ENCODE results near the gene TBC1D20. TPM values are rescaled to one million over a fixed set of nuclear protein-coding genes. Genes with fewer than 3 reads are reported as not detected.

The TBC1D20 gene
- total and polyA plus RNA-seq, 2 of the 4 experiments (the other 2 are of a cell fraction) = 39.1 to 42.8 TPM

- in situ Hi-C loops (cut with MboI; ENCODE audit: low sequenced_read_pairs) (no loop called here), intact Hi-C loops (cut with micrococcal nuclease) (no loop called here), dilution Hi-C loops (cut with HindIII; ENCODE audit: low sequenced_read_pairs, unreplicated experiment) (no loop called here)
- Histone ChIP-seq H4K91ac (ENCODE audit: insufficient read depth, low read depth, low read length) (no peak overlapping the region), H3K56ac (ENCODE audit: extremely low read depth, insufficient read depth, low read length) (no peak overlapping the region), H3K4me2 (ENCODE audit: low read depth, low read length) (no peak overlapping the region), H3K9me1 (ENCODE audit: insufficient read depth, low read length) (peaks cover 15% of the 10 kb centered on the region), H2AK9ac (replicated peaks; ENCODE audit: low read depth, low read length, poor library complexity) (no peak overlapping the region), H2BK120ac (ENCODE audit: low read depth, low read length) (no peak overlapping the region), H3K4me1 (ENCODE audit: control insufficient read depth, insufficient read depth, low read length) (peaks cover 2% of the 10 kb centered on the region; the same call in 1 of the 2 replicates), H3K4me3 (ENCODE audit: insufficient read depth, low read depth, low read length) (no peak overlapping the region), H3K9me3 (ENCODE audit: control insufficient read depth, insufficient read depth, low read length) (no peaks in the 10 kb centered on the region), H3K23ac (ENCODE audit: low read depth, low read length) (no peak overlapping the region), H2BK20ac (ENCODE audit: low read depth, low read length) (no peak overlapping the region), H4K5ac (ENCODE audit: low read depth, low read length) (no peak overlapping the region), H3K18ac (ENCODE audit: low read depth, low read length) (no peak overlapping the region), H3K14ac (replicated peaks; ENCODE audit: low read depth, low read length) (no peak overlapping the region), H3K27ac (ENCODE audit: insufficient read depth, low read length) (no peak overlapping the region), H2AK5ac (ENCODE audit: low read depth, low read length) (no peak overlapping the region), H3K4ac (ENCODE audit: low read depth, low read length) (no peak overlapping the region), H3K79me1 (ENCODE audit: low read depth in 1 of 2, low read length in 2 of 2) (peaks cover 22 to 65% of the 10 kb centered on the region in 2 experiments), H3K27me3 (ENCODE audit: control insufficient read depth, insufficient read depth, low read length) (no peaks in the 10 kb centered on the region), H2BK15ac (ENCODE audit: low read depth, low read length) (no peak overlapping the region), H4K8ac (ENCODE audit: low read depth in 2 of 2, low read length in 2 of 2) (no peak overlapping the region), H2AFZ (replicated peaks; ENCODE audit: low read length, poor library complexity) (no peak overlapping the region), H2BK5ac (ENCODE audit: low read depth, low read length, poor library complexity, severe bottlenecking) (no peak overlapping the region), H3K36me3 (ENCODE audit: control insufficient read depth, insufficient read depth, low read length) (peaks cover 39% of the 10 kb centered on the region), H4K20me1 (ENCODE audit: insufficient read depth, low read length) (peaks cover 68% of the 10 kb centered on the region), H3K9ac (ENCODE audit: low read depth, low read length) (no peak overlapping the region)
- no TSS peak for BruUV-seq (replicated peaks)
- TF ChIP-seq ELK1 (IDR thresholded peaks at IDR 0.05; ENCODE audit: borderline replicate concordance, low read depth, low read length) (no peak), NFE2L2 (IDR thresholded peaks at IDR 0.05; ENCODE audit: low read depth, low read length) (no peak), FOS (IDR thresholded peaks at IDR 0.05; ENCODE audit: low read depth, low read length) (no peak), CEBPB (IDR thresholded peaks at IDR 0.05; ENCODE audit: low read depth, low read length) (no peak), BHLHE40 (IDR thresholded peaks at IDR 0.05; ENCODE audit: low read depth, low read length) (no peak), MAFK (IDR thresholded peaks at IDR 0.05; ENCODE audit: low read depth, low read length) (no peak), SMC3 (IDR thresholded peaks at IDR 0.05; ENCODE audit: low read depth, low read length) (no peak), CHD1 (IDR thresholded peaks at IDR 0.05; ENCODE audit: low read depth, low read length) (no peak), RAD21 (IDR thresholded peaks at IDR 0.05; ENCODE audit: low read length) (no peak), RFX5 (IDR thresholded peaks at IDR 0.05; ENCODE audit: low read depth, low read length) (no peak), CTCF (conservative IDR thresholded peaks at IDR 0.05; ENCODE audit: low read depth, low read length) (no peak), POLR2A (IDR thresholded peaks at IDR 0.05; ENCODE audit: low read depth, low read length) (no peak), MXI1 (IDR thresholded peaks at IDR 0.05; ENCODE audit: borderline replicate concordance, low read depth, low read length) (no peak)
- ChIA-PET POLR2A (ENCODE audit: unreplicated experiment) (no interaction called here), CTCF (no interaction called here)
- ATAC-seq (ENCODE audit: low read depth) (no peak), DNase-seq (no peak)
- no CpG with 5 or more reads among the region's 3 CpGs for WGBS, 2 experiments (ENCODE audit: extremely low coverage in 2 of 2, insufficient read length in 1 of 2)
Measured at GRCh38 chr20:387520-387919, 74.8 kb downstream of the TBC1D20 start.

All from IMR-90 (cell line).